Measurements from ENCODE around the gene LY86.
A peak's percentile ranks its signal among the peaks of the same experiment; 100 is the strongest.
"Not testable (repeated sequence)": the region's sequence is repeated elsewhere in the genome, so short reads cannot be mapped to it uniquely, and the experiment has no call there.

LY86 gene

DNA sequence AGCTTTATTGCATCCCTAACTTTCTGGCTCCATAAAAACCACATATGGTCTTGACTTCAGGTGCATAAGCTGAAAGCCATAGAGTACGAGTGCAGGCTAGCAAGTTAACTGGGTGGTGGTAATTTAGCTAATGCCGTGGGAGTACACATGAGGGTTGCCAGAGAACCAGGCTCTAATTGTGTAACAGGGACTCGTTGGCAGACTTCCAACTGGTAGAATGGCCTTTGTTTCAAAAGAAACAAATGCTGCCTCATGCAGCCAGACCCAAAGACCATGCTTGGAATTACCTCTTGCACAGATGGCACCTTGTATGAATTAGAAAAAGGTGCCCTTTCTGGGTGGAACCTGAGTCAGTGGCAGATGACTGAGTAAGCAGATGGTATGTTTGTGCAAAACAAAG lies 73.2 kb downstream of the LY86 start:
- Histone ChIP-seq H3K27ac (ENCODE audit: insufficient read depth in 1 of 2, low read depth in 1 of 2, low read length in 2 of 2, poor library complexity in 1 of 2, severe bottlenecking in 2 of 2) (no peak overlapping the region), H3K27me3 (replicated peaks in 2 of 5; ENCODE audit: control insufficient read depth in 4 of 5, insufficient read depth in 5 of 5, low read length in 4 of 5) (no peaks in the 10 kb centered on the region), H3K4me3 (ENCODE audit: control insufficient read depth in 1 of 7, extremely low read depth in 1 of 7, insufficient read depth in 4 of 7, low read depth in 2 of 7, low read length in 6 of 7) (no peak overlapping the region), H3K9me3 (ENCODE audit: control extremely low read depth in 1 of 5, control insufficient read depth in 4 of 5, insufficient read depth in 2 of 5, low read depth in 1 of 5, low read length in 4 of 5) (no peaks in the 10 kb centered on the region), H3K4me1 (ENCODE audit: control extremely low read depth in 1 of 4, control insufficient read depth in 4 of 4, insufficient read depth in 4 of 4, low read length in 3 of 4) (peaks cover 26 to 79% (median 55%) of the 10 kb centered on the region in 4 experiments), H3K36me3 (ENCODE audit: control insufficient read depth in 4 of 4, insufficient read depth in 4 of 4, low read length in 3 of 4) (no peaks in the 10 kb centered on the region)
- POLR2A ChIA-PET = no interaction called here
- peak in 2 of 3 donors; percentile 85 to 89 for DNase-seq
- 21% methylated on average over 3 of the region's 3 CpGs for WGBS (ENCODE audit: insufficient coverage)
- CTCF ChIA-PET = interaction anchor here (1.5 to 8.6 kb wide), 3 partner anchors 14 to 58 kb away, joined by 3 to 56 read pairs (median 6); no protein-coding TSS in a partner anchor

- POLR2A ChIA-PET = no interaction called here
- H3K27ac ChIP-seq (ENCODE audit: insufficient read depth in 1 of 2, low read depth in 1 of 2, low read length in 2 of 2, poor library complexity in 1 of 2, severe bottlenecking in 2 of 2) = no peak overlapping the region
- no peaks in the 10 kb centered on the region for H3K27me3 ChIP-seq (replicated peaks in 2 of 5; ENCODE audit: control insufficient read depth in 4 of 5, insufficient read depth in 5 of 5, low read length in 4 of 5)
- 99% methylated on average over 10 of the region's 10 CpGs for WGBS (ENCODE audit: insufficient coverage)
- CTCF ChIA-PET = interaction anchor here (1.3 to 8.6 kb wide), 6 partner anchors 12 to 109 kb away, joined by 3 to 56 read pairs (median 4); no protein-coding TSS in a partner anchor
- H3K9me3 ChIP-seq (ENCODE audit: control extremely low read depth in 1 of 5, control insufficient read depth in 4 of 5, insufficient read depth in 2 of 5, low read depth in 1 of 5, low read length in 4 of 5) = no peaks in the 10 kb centered on the region
- no peaks in the 10 kb centered on the region for H3K36me3 ChIP-seq (ENCODE audit: control insufficient read depth in 4 of 4, insufficient read depth in 4 of 4, low read length in 3 of 4)
- no peak for DNase-seq
- no peak overlapping the region for H3K4me3 ChIP-seq (ENCODE audit: control insufficient read depth in 1 of 7, extremely low read depth in 1 of 7, insufficient read depth in 4 of 7, low read depth in 2 of 7, low read length in 6 of 7)
- H3K4me1 ChIP-seq (ENCODE audit: control extremely low read depth in 1 of 4, control insufficient read depth in 4 of 4, insufficient read depth in 4 of 4, low read length in 3 of 4) = peaks cover 20 to 61% (median 37%) of the 10 kb centered on the region in 4 experiments
These were observed 75.1 kb downstream of the LY86 start for GRCh38 chr6:6663421-6664135.

DNA sequence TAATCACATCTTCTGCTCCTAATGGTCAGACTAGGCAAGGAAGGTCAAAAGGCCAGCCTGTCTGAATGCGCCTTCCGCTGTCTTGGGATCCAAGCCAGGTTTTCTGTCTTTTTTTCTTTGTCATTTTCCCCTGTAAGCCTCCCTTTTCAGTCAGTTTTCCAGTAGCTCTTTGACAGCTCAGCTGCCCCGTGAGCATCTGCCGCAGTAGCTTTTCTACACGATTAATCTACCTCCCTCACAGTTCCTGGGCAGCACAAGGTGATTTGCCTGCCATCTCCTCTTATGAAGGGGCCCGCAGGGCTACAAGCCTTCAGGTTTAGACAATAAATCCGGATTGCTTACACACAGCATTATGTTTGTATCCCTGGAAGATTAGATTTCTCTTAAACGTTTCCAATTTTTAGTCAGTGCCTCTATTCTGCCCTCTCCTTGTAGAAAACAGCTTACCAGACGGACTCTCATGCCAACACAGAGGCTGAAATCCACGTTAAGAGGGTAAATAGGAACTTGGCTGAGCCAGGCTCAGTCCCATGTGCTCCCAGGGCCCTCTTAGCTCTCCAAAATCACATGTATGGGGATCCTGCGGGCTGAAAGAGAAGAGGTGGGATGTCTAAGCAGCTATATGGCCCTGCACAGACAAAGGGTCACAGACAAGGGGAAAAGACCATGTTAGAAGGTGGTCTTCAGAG lies 77.2 kb downstream of the LY86 start:
- Histone ChIP-seq H3K4me1 (ENCODE audit: control extremely low read depth in 1 of 4, control insufficient read depth in 4 of 4, insufficient read depth in 4 of 4, low read length in 3 of 4) (peaks cover 5 to 40% (median 18%) of the 10 kb centered on the region in 4 experiments), H3K36me3 (ENCODE audit: control insufficient read depth in 4 of 4, insufficient read depth in 4 of 4, low read length in 3 of 4) (no peaks in the 10 kb centered on the region), H3K9me3 (ENCODE audit: control extremely low read depth in 1 of 5, control insufficient read depth in 4 of 5, insufficient read depth in 2 of 5, low read depth in 1 of 5, low read length in 4 of 5) (no peaks in the 10 kb centered on the region), H3K4me3 (ENCODE audit: control insufficient read depth in 1 of 7, extremely low read depth in 1 of 7, insufficient read depth in 4 of 7, low read depth in 2 of 7, low read length in 6 of 7) (no peak overlapping the region), H3K27me3 (replicated peaks in 2 of 5; ENCODE audit: control insufficient read depth in 4 of 5, insufficient read depth in 5 of 5, low read length in 4 of 5) (no peaks in the 10 kb centered on the region), H3K27ac (ENCODE audit: insufficient read depth in 1 of 2, low read depth in 1 of 2, low read length in 2 of 2, poor library complexity in 1 of 2, severe bottlenecking in 2 of 2) (no peak overlapping the region)
- ChIA-PET CTCF (interaction anchor here (1.0 to 8.6 kb wide), 3 partner anchors 10 to 15 kb away, joined by 3 to 56 read pairs (median 3); no protein-coding TSS in a partner anchor), POLR2A (no interaction called here)
- no peak for DNase-seq
- 92% methylated on average over 9 of the region's 11 CpGs for WGBS (ENCODE audit: insufficient coverage)

- H3K27ac ChIP-seq (ENCODE audit: insufficient read depth in 1 of 2, low read depth in 1 of 2, low read length in 2 of 2, poor library complexity in 1 of 2, severe bottlenecking in 2 of 2); H3K27me3 ChIP-seq (replicated peaks in 2 of 5; ENCODE audit: control insufficient read depth in 4 of 5, insufficient read depth in 5 of 5, low read length in 4 of 5); CTCF ChIA-PET; H3K9me3 ChIP-seq (ENCODE audit: control extremely low read depth in 1 of 5, control insufficient read depth in 4 of 5, insufficient read depth in 2 of 5, low read depth in 1 of 5, low read length in 4 of 5); DNase-seq; POLR2A ChIA-PET; H3K4me3 ChIP-seq (ENCODE audit: control insufficient read depth in 1 of 7, extremely low read depth in 1 of 7, insufficient read depth in 4 of 7, low read depth in 2 of 7, low read length in 6 of 7); H3K4me1 ChIP-seq (ENCODE audit: control extremely low read depth in 1 of 4, control insufficient read depth in 4 of 4, insufficient read depth in 4 of 4, low read length in 3 of 4); H3K36me3 ChIP-seq (ENCODE audit: control insufficient read depth in 4 of 4, insufficient read depth in 4 of 4, low read length in 3 of 4): not testable (repeated sequence)
- WGBS (ENCODE audit: insufficient coverage) = 100% methylated on average over 2 of the region's 3 CpGs
These were observed 81.6 kb downstream of the LY86 start for GRCh38 chr6:6670150-6670549.

- Histone ChIP-seq H3K27ac (ENCODE audit: insufficient read depth in 1 of 2, low read depth in 1 of 2, low read length in 2 of 2, poor library complexity in 1 of 2, severe bottlenecking in 2 of 2) (no peak overlapping the region), H3K9me3 (ENCODE audit: control extremely low read depth in 1 of 5, control insufficient read depth in 4 of 5, insufficient read depth in 2 of 5, low read depth in 1 of 5, low read length in 4 of 5) (no peaks in the 10 kb centered on the region), H3K4me1 (ENCODE audit: control extremely low read depth in 1 of 4, control insufficient read depth in 4 of 4, insufficient read depth in 4 of 4, low read length in 3 of 4) (peaks cover 0 to 34% (median 18%) of the 10 kb centered on the region in 4 experiments), H3K27me3 (replicated peaks in 2 of 5; ENCODE audit: control insufficient read depth in 4 of 5, insufficient read depth in 5 of 5, low read length in 4 of 5) (no peaks in the 10 kb centered on the region), H3K36me3 (ENCODE audit: control insufficient read depth in 4 of 4, insufficient read depth in 4 of 4, low read length in 3 of 4) (no peaks in the 10 kb centered on the region), H3K4me3 (ENCODE audit: control insufficient read depth in 1 of 7, extremely low read depth in 1 of 7, insufficient read depth in 4 of 7, low read depth in 2 of 7, low read length in 6 of 7) (no peak overlapping the region)
- CTCF ChIA-PET = interaction anchor here (0.7 to 5.3 kb wide), 8 partner anchors 13 to 600 kb away, joined by 3 to 56 read pairs (median 4); no protein-coding TSS in a partner anchor
- DNase-seq = no peak
- POLR2A ChIA-PET = no interaction called here
- 87% methylated on average over 3 of the region's 4 CpGs for WGBS (ENCODE audit: insufficient coverage)
These were observed 86.4 kb downstream of the LY86 start for GRCh38 chr6:6674872-6675271.

DNA sequence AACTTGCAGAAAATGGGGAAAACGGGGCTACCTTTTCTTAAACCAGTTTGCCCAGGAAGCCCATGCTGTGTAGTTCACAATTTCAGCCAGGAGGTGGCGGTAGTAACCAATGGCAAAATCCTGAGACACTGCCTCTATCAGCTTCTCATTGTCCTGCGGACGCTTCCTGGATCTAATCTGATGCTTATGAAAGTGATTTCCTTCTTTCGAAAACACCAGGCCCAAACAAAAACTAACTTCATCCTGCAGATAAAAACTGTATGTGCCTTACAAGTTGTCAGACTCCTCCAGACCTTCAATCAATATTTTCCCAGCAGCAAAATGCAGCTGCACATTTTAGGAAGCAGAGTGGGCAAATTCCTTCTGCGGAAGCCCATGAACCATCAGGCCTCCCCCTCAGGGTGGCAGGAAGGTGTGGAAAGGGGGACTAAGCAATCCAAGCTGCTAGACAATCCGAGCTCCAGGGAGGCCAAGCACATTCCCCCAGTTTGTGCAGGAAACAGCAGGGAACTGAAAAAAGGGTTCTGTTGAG lies 88.5 kb downstream of the LY86 start:
- Histone ChIP-seq H3K9me3 (ENCODE audit: control extremely low read depth in 1 of 5, control insufficient read depth in 4 of 5, insufficient read depth in 2 of 5, low read depth in 1 of 5, low read length in 4 of 5) (no peaks in the 10 kb centered on the region), H3K27me3 (replicated peaks in 2 of 5; ENCODE audit: control insufficient read depth in 4 of 5, insufficient read depth in 5 of 5, low read length in 4 of 5) (no peaks in the 10 kb centered on the region), H3K4me3 (ENCODE audit: control insufficient read depth in 1 of 7, extremely low read depth in 1 of 7, insufficient read depth in 4 of 7, low read depth in 2 of 7, low read length in 6 of 7) (peak overlapping the region in 1 of 7 experiments; percentile 56), H3K4me1 (ENCODE audit: control extremely low read depth in 1 of 4, control insufficient read depth in 4 of 4, insufficient read depth in 4 of 4, low read length in 3 of 4) (peaks cover 4 to 55% (median 30%) of the 10 kb centered on the region in 4 experiments), H3K36me3 (ENCODE audit: control insufficient read depth in 4 of 4, insufficient read depth in 4 of 4, low read length in 3 of 4) (no peaks in the 10 kb centered on the region), H3K27ac (ENCODE audit: insufficient read depth in 1 of 2, low read depth in 1 of 2, low read length in 2 of 2, poor library complexity in 1 of 2, severe bottlenecking in 2 of 2) (no peak overlapping the region)
- ChIA-PET CTCF (interaction anchor here (0.5 to 5.3 kb wide), 27 partner anchors 9 to 598 kb away, joined by 3 to 56 read pairs (median 4); no protein-coding TSS in a partner anchor), POLR2A (no interaction called here)
- WGBS (ENCODE audit: insufficient coverage) = 17% methylated on average over 4 of the region's 7 CpGs
- DNase-seq = peak; percentile 82 to 88 (median 85)

Measured in common myeloid progenitor, CD34-positive (primary cell).